H1 (cell line): Measurements from ENCODE around the gene CHD2. TPM values are rescaled to one million over a fixed set of nuclear protein-coding genes. Genes with fewer than 3 reads are reported as not detected.

ENCODE experiments used
- CTCF ChIA-PET: fragments of 300-600 bp; sonication (Branson Sonifier 250); formaldehyde crosslinking; loops from one replicate; lab custom pipeline; 2021; ENCODE audit not compliant: partially characterized antibody; lab: Charles Lee
- POLR2A ChIA-PET: fragments of 300-600 bp; sonication (Branson Sonifier 250); formaldehyde crosslinking; loops from one replicate; lab custom pipeline; 2021; ENCODE audit warnings: inconsistent platforms; ENCODE audit not compliant: partially characterized antibody; lab: Charles Lee
- DNase-seq, 2 experiments: peaks; one replicate each; pipeline versions ENCODE4 v3.0.0 to v3.0.0-alpha.2; 2010 to 2022; ENCODE audit warnings: low spot score in 2 of 2, low read depth in 1 of 2, mixed read lengths in 1 of 2
- FAIRE-seq: peaks from 2 replicates; lab custom pipeline; 2011; peaks lifted over from hg19 to GRCh38; lab: Jason Lieb, UNC
- H2AFZ ChIP-seq: 2 replicates; pipeline ENCODE4 v1.8.1; 2012; ENCODE audit warnings: low read length, inconsistent platforms
- H2AK5ac ChIP-seq: 2 replicates; pipeline ENCODE4 v1.6.1; 2013; ENCODE audit warnings: low read depth, low read length
- H2BK120ac ChIP-seq: replicated peaks from 2 replicates; pipeline ENCODE3; 2013; ENCODE audit warnings: low read depth, low read length, inconsistent platforms
- H2BK12ac ChIP-seq: 2 replicates; pipeline ENCODE4 v1.6.1; 2013; ENCODE audit warnings: low read depth, low read length
- H2BK15ac ChIP-seq: 2 replicates; pipeline ENCODE4 v1.6.1; 2013; ENCODE audit warnings: low read length
- H2BK20ac ChIP-seq: 2 replicates; pipeline ENCODE4 v1.6.1; 2013; ENCODE audit warnings: low read length
- H2BK5ac ChIP-seq: 2 replicates; pipeline ENCODE4 v1.6.1; 2013; ENCODE audit warnings: low read depth, low read length
- H3K14ac ChIP-seq: 2 replicates; pipeline ENCODE4 v1.6.1; 2013; ENCODE audit warnings: inconsistent platforms; ENCODE audit not compliant: insufficient read length
- H3K18ac ChIP-seq: 2 replicates; pipeline ENCODE4 v1.6.1; 2013; ENCODE audit warnings: low read length; ENCODE audit errors: extremely low read depth
- H3K23ac ChIP-seq: 2 replicates; pipeline ENCODE4 v1.6.1; 2013; ENCODE audit warnings: inconsistent platforms; ENCODE audit not compliant: insufficient read length
- H3K23me2 ChIP-seq: 2 replicates; pipeline ENCODE4 v1.6.1; 2013; ENCODE audit warnings: low read depth, low read length
- H3K27ac ChIP-seq: 2 replicates; pipeline ENCODE4 v1.6.1; 2011; ENCODE audit warnings: low read depth, low read length, inconsistent platforms
- H3K27me3 ChIP-seq, 4 experiments: replicated peaks in 1 of 4; 1 replicate in 1 of 4; 2 replicates in 3 of 4; pipeline versions ENCODE4 v1.6.1 to v1.8.1; 2011 to 2013; ENCODE audit warnings: low read length in 3 of 4, mild to moderate bottlenecking in 3 of 4, inconsistent platforms in 2 of 4, mixed read lengths in 2 of 4, moderate library complexity in 1 of 4; ENCODE audit not compliant: control insufficient read depth in 3 of 4, insufficient read depth in 3 of 4; ENCODE audit errors: extremely low read depth in 1 of 4
- H3K36me3 ChIP-seq, 4 experiments: 2 replicates each; pipeline versions ENCODE4 v1.6.1 to v1.8.1; 2011 to 2013; ENCODE audit warnings: mild to moderate bottlenecking in 4 of 4, low read length in 3 of 4, moderate library complexity in 2 of 4, control low read depth in 1 of 4, inconsistent platforms in 1 of 4; ENCODE audit not compliant: insufficient read depth in 4 of 4, control insufficient read depth in 2 of 4
- H3K4ac ChIP-seq: replicated peaks from 2 replicates; pipeline ENCODE3; 2013; ENCODE audit warnings: low read length, low read depth, mixed read lengths, inconsistent platforms; ENCODE audit not compliant: insufficient read length
- H3K4me1 ChIP-seq, 4 experiments: replicated peaks in 1 of 4; 1 replicate in 1 of 4; 2 replicates in 3 of 4; pipeline versions ENCODE4 v1.6.1 to v1.8.1; 2011 to 2013; ENCODE audit warnings: low read length in 3 of 4, inconsistent platforms in 2 of 4, mixed read lengths in 1 of 4; ENCODE audit not compliant: insufficient read depth in 4 of 4, control insufficient read depth in 3 of 4
- H3K4me2 ChIP-seq, 2 experiments: 2 replicates each; pipeline versions ENCODE4 v1.6.1 to v1.8.1; 2011 to 2013; ENCODE audit warnings: low read depth in 2 of 2, low read length in 2 of 2, control low read depth in 1 of 2, inconsistent platforms in 1 of 2, mild to moderate bottlenecking in 1 of 2; ENCODE audit not compliant: insufficient read depth in 1 of 2
- H3K4me3 ChIP-seq, 4 experiments: fragments of 200-600, 300-600 bp in 1 of 4; sonication (generic), shearing (Covaris generic), sonication (Bioruptor Twin) in 1 of 4; 2 replicates each; pipeline versions ENCODE4 v1.5.1 to v1.8.1; 2011 to 2016; ENCODE audit warnings: low read length in 4 of 4, low read depth in 3 of 4, control low read depth in 2 of 4, inconsistent platforms in 2 of 4, mild to moderate bottlenecking in 2 of 4, mixed read lengths in 1 of 4, moderate library complexity in 1 of 4; ENCODE audit not compliant: insufficient read depth in 2 of 4; ENCODE audit errors: extremely low read depth in 1 of 4
- H3K56ac ChIP-seq: replicated peaks from 2 replicates; pipeline ENCODE3; 2013; ENCODE audit warnings: low read depth, mild to moderate bottlenecking, mixed read lengths, low read length, inconsistent platforms; ENCODE audit not compliant: insufficient read length
- H3K79me1 ChIP-seq: 2 replicates; pipeline ENCODE4 v1.6.1; 2013; ENCODE audit warnings: low read depth, low read length, control low read depth
- H3K79me2 ChIP-seq, 2 experiments: 2 replicates each; pipeline versions ENCODE4 v1.6.1 to v1.8.1; 2012 to 2013; ENCODE audit warnings: low read length in 2 of 2, mild to moderate bottlenecking in 2 of 2, inconsistent platforms in 1 of 2; ENCODE audit not compliant: insufficient read depth in 2 of 2, control insufficient read depth in 1 of 2
- H3K9ac ChIP-seq, 4 experiments: replicated peaks in 1 of 4; 1 replicate in 1 of 4; 2 replicates in 3 of 4; pipeline versions ENCODE4 v1.6.1 to v1.8.1; 2011 to 2013; ENCODE audit warnings: low read depth in 3 of 4, low read length in 3 of 4, control low read depth in 2 of 4, mild to moderate bottlenecking in 2 of 4, moderate library complexity in 2 of 4, inconsistent platforms in 1 of 4; ENCODE audit errors: extremely low read depth in 1 of 4
- H3K9me3 ChIP-seq, 2 experiments: 2 replicates each; pipeline versions ENCODE4 v1.6.1 to v1.8.1; 2012 to 2013; ENCODE audit warnings: mild to moderate bottlenecking in 2 of 2, moderate library complexity in 2 of 2, control low read depth in 1 of 2, inconsistent platforms in 1 of 2, low read depth in 1 of 2, low read length in 1 of 2, mixed read lengths in 1 of 2; ENCODE audit not compliant: insufficient read depth in 2 of 2
- H4K20me1 ChIP-seq, 2 experiments: replicated peaks in 1 of 2; 2 replicates each; pipeline versions ENCODE3 to v1.8.1; 2011 to 2013; ENCODE audit warnings: inconsistent platforms in 2 of 2, low read length in 2 of 2, mild to moderate bottlenecking in 1 of 2; ENCODE audit not compliant: insufficient read depth in 2 of 2, control insufficient read depth in 1 of 2
- H4K5ac ChIP-seq: 2 replicates; pipeline ENCODE4 v1.6.1; 2013; ENCODE audit warnings: low read length, low read depth, mixed read lengths, inconsistent platforms; ENCODE audit not compliant: insufficient read length
- H4K8ac ChIP-seq: 2 replicates; pipeline ENCODE4 v1.8.0; 2013; ENCODE audit warnings: mild to moderate bottlenecking, moderate library complexity, low read length, inconsistent platforms; ENCODE audit not compliant: insufficient read depth; ENCODE audit errors: extremely low read depth
- H4K91ac ChIP-seq: replicated peaks from 2 replicates; pipeline ENCODE3; 2013; ENCODE audit warnings: low read length, mixed read lengths, inconsistent platforms; ENCODE audit not compliant: insufficient read length
- BCL11A ChIP-seq, 2 experiments: IDR thresholded peaks; one replicate each; pipeline ENCODE4 v1.6.1; 2011; ENCODE audit warnings: low read depth in 2 of 2, low read length in 2 of 2, mild to moderate bottlenecking in 2 of 2
- GABPA ChIP-seq: IDR thresholded peaks from 2 replicates; pipeline ENCODE4 v1.6.1; 2011; ENCODE audit warnings: mild to moderate bottlenecking, low read length, moderate library complexity, borderline replicate concordance; ENCODE audit not compliant: insufficient read depth
- NANOG ChIP-seq: IDR thresholded peaks from 2 replicates; pipeline ENCODE4 v1.6.1; 2011; ENCODE audit warnings: low read length, low read depth, mild to moderate bottlenecking, inconsistent platforms; ENCODE audit not compliant: insufficient read depth, poor library complexity, severe bottlenecking
- PHF8 ChIP-seq: fragments of 200-600 bp; sonication (generic); conservative IDR thresholded peaks from 2 replicates; pipeline ENCODE4 v1.7.1; 2012; ENCODE audit warnings: low read depth, mild to moderate bottlenecking, inconsistent platforms, low read length, moderate library complexity
- RAD21 ChIP-seq, 2 experiments: IDR thresholded peaks in 1 of 2; conservative IDR thresholded peaks in 1 of 2; 2 replicates each; pipeline ENCODE4 v1.6.1; 2011; ENCODE audit warnings: low read depth in 2 of 2, low read length in 2 of 2, improper control_type of control experiment in 1 of 2, inconsistent platforms in 1 of 2, mild to moderate bottlenecking in 1 of 2, moderate library complexity in 1 of 2
- SP2 ChIP-seq: IDR thresholded peaks from 2 replicates; pipeline ENCODE4 v1.6.1; 2012; ENCODE audit warnings: mild to moderate bottlenecking, low read length, inconsistent platforms
- WGBS, 2 experiments: shearing (Covaris generic) in 1 of 2; methylation state at CpG; one replicate each; pipeline versions ENCODE4 v1.1.6 to v1.1.7; 2013 to 2015; ENCODE audit warnings: low lambda C conversion rate in 2 of 2, mixed read lengths in 2 of 2, inconsistent platforms in 1 of 2, low coverage in 1 of 2, missing lambda C conversion rate in 1 of 2; ENCODE audit not compliant: insufficient replicate concordance in 2 of 2, insufficient coverage in 1 of 2, insufficient read length in 1 of 2; ENCODE audit errors: extremely low coverage in 1 of 2, missing lambda C conversion rate in 1 of 2; 5-methylcytosine and 5-hydroxymethylcytosine counted together
- polyA plus RNA-seq, 7 experiments: library from polyadenylated mRNA; depleted of rRNA in 3 of 7; stranded (reverse) in 5 of 7; unstranded in 2 of 7; fragments of >200 nt in 5 of 7; fragments of 200-250 nt in 2 of 7; gene quantifications; 1 replicate in 5 of 7; 2 replicates in 1 of 7; 4 replicates in 1 of 7; pipeline versions ENCODE4 v1.2.1 to v1.2.3, GENCODE V29; 2011 to 2013; ENCODE audit warnings: missing spikeins in 2 of 7, mixed read lengths in 2 of 7
- total RNA-seq: library from RNA; stranded (reverse); fragmentation: NEBNext Ultra II Directional; extraction: Animal tissue kit (Norgen Biotek cat#: 25700); gene quantifications from 2 replicates; pipeline ENCODE4 v1.2.1, GENCODE V29; 2021
- TF ChIP-seq, protein P1 (sequence below): IDR thresholded peaks from 2 replicates; pipeline ENCODE4 v1.6.1; 2012; ENCODE audit warnings: inconsistent platforms
- TF ChIP-seq, protein P2 (sequence below), 3 experiments: IDR thresholded peaks; 1 replicate in 2 of 3; 2 replicates in 1 of 3; pipeline versions ENCODE4 v1.5.1 to v1.6.1; 2011; ENCODE audit warnings: low read length in 3 of 3, mild to moderate bottlenecking in 3 of 3, inconsistent platforms in 2 of 3, low read depth in 1 of 3, moderate library complexity in 1 of 3; ENCODE audit not compliant: insufficient read depth in 1 of 3; ENCODE audit errors: control extremely low read depth in 1 of 3

The CHD2 gene
- total and polyA plus RNA-seq, 2 of the 8 experiments (the other 6 are each of a cell fraction or from before 2014, with no cell fraction given): 28.8 to 70.0 TPM

DNA sequence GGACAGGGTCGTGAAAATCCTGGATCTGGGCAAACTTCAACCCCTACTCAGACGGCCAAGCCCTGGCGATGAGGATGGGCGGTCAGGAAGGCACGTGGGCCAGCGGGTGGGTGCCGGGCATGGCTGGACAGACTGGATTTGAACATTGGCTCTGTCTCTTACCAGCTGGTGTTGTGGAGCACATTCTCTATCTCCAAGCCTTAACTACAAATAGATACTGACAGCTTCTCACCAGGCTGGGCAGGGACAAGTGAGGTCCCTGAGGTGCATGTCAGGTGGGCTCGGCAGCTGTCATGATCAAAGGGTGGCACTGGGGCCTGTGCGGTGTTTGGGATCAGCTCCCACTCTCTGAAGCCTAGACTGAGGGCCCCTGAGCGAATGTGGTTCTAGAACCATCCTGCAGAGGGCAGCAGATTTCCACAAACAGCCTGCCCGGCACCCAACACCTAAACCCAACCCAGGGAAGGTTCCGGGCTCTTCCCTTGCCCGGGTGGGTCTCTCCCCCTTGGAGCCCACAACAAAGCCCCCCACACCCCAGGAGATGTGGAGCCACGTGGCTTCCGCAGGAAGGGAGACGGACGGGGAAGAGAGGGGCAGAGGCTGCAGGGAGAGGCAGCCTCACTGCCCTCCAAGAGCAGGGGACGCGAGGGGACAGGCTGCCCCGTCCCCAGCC lies 130.4 kb downstream of the CHD2 start:
- Histone ChIP-seq H4K5ac (no peak overlapping the region), H4K91ac (peak overlapping the region; percentile 34), H3K36me3 (peaks cover 1 to 17% (median 12%) of the 10 kb centered on the region in 4 experiments; a peak in 7 of 8 replicates), H2BK5ac (no peak overlapping the region; the same call in 1 of the 2 replicates), H3K79me1 (peaks cover under 1% of the 10 kb centered on the region; the same call in 1 of the 2 replicates), H3K79me2 (no peaks in the 10 kb centered on the region), H3K4me3 (no peak overlapping the region), H2BK15ac (peak overlapping the region; percentile 97), H3K9ac (no peak overlapping the region), H2BK20ac (no peak overlapping the region), H3K27me3 (no peaks in the 10 kb centered on the region), H3K4me2 (no peak overlapping the region), H3K4ac (no peak overlapping the region), H2AK5ac (no peak overlapping the region), H4K20me1 (peaks cover 5 to 8% of the 10 kb centered on the region in 2 experiments), H3K56ac (no peak overlapping the region), H2BK12ac (peak overlapping the region; percentile 60; the same call in 1 of the 2 replicates), H3K23me2 (no peaks in the 10 kb centered on the region), H4K8ac (peak overlapping the region; percentile 36), H3K27ac (no peak overlapping the region), H3K4me1 (peaks cover 0 to 3% (median 0%) of the 10 kb centered on the region in 4 experiments; a peak in 3 of 7 replicates), H3K14ac (no peak overlapping the region), H3K9me3 (no peaks in the 10 kb centered on the region), H3K18ac (peak overlapping the region; percentile 87), H3K23ac (no peak overlapping the region), H2AFZ (no peak overlapping the region; the same call in 1 of the 2 replicates), H2BK120ac (no peak overlapping the region)
- ChIA-PET POLR2A (interaction anchor here (0.8 to 1.5 kb wide), 2 partner anchors 29 to 221 kb away, joined by 3 to 4 read pairs; no protein-coding TSS in a partner anchor), CTCF (interaction anchor here (0.6 to 8.6 kb wide), 56 partner anchors 9 to 1102 kb away, joined by 3 to 119 read pairs (median 3); partner anchors contain the start of gene RGMA)
- peak; percentile 56 to 90 for DNase-seq
- WGBS, 2 experiments: 60% methylated on average over 17 of the region's 20 CpGs; no CpG with 5 or more reads in 1 of the 2 experiments
- FAIRE-seq: peak; percentile 57
- TF ChIP-seq, protein P1, sequence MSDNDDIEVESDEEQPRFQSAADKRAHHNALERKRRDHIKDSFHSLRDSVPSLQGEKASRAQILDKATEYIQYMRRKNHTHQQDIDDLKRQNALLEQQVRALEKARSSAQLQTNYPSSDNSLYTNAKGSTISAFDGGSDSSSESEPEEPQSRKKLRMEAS: no peak; the same call in 1 of the 2 replicates
- TF ChIP-seq BCL11A (IDR thresholded peaks at IDR 0.05; ENCODE audit: low read depth in 2 of 2, low read length in 2 of 2) (no peak), RAD21 (IDR thresholded peaks at IDR 0.05 in 1 of 2, conservative IDR thresholded peaks at IDR 0.05 in 1 of 2; ENCODE audit: low read depth in 2 of 2, low read length in 2 of 2) (peak; percentile 97), NANOG (no peak), SP2 (no peak), GABPA (no peak), PHF8 (no peak)
- TF ChIP-seq, protein P2, sequence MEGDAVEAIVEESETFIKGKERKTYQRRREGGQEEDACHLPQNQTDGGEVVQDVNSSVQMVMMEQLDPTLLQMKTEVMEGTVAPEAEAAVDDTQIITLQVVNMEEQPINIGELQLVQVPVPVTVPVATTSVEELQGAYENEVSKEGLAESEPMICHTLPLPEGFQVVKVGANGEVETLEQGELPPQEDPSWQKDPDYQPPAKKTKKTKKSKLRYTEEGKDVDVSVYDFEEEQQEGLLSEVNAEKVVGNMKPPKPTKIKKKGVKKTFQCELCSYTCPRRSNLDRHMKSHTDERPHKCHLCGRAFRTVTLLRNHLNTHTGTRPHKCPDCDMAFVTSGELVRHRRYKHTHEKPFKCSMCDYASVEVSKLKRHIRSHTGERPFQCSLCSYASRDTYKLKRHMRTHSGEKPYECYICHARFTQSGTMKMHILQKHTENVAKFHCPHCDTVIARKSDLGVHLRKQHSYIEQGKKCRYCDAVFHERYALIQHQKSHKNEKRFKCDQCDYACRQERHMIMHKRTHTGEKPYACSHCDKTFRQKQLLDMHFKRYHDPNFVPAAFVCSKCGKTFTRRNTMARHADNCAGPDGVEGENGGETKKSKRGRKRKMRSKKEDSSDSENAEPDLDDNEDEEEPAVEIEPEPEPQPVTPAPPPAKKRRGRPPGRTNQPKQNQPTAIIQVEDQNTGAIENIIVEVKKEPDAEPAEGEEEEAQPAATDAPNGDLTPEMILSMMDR (IDR thresholded peaks at IDR 0.05; ENCODE audit: control extremely low read depth in 1 of 3, insufficient read depth in 1 of 3, low read depth in 1 of 3, low read length in 3 of 3): peak; percentile 84 to 91 (median 85)
